NCI-H2227 (cell line): ENCODE results near the gene TPRG1.

ENCODE experiments used
- DNase-seq: peaks from one replicate; lab custom pipeline; 2025; ENCODE audit not compliant: unreplicated experiment; lab: John Stamatoyannopoulos, UW

The TPRG1 gene

GRCh38 chr3:189171707-189172106, at the start of gene TPRG1:
Gene TPRG1, plus strand, starts transcription at chr3:189171971. Its CDS starts 35,414 bp downstream, at chr3:189207385.
- DNase-seq = no peak

- no peak for DNase-seq
Measured at GRCh38 chr3:189122110-189122509, 49.7 kb upstream of the TPRG1 start.

GRCh38 chr3:189122526-189123205, 49.1 kb upstream of the TPRG1 start:
- DNase-seq = no peak

GRCh38 chr3:189123595-189124387, 48.0 kb upstream of the TPRG1 start:
- DNase-seq = no peak

GRCh38 chr3:189132231-189132671, 39.5 kb upstream of the TPRG1 start:
- DNase-seq = peak; percentile 11

- DNase-seq = no peak
Measured at GRCh38 chr3:189132839-189133238, 38.9 kb upstream of the TPRG1 start.

GRCh38 chr3:189133768-189134167, 38.0 kb upstream of the TPRG1 start:
- no peak for DNase-seq

- DNase-seq = no peak
Measured at GRCh38 chr3:189137416-189137815, 34.4 kb upstream of the TPRG1 start.

GRCh38 chr3:189138901-189139610, 32.7 kb upstream of the TPRG1 start:
- no peak for DNase-seq

- no peak for DNase-seq
Measured at GRCh38 chr3:189139611-189139940, 32.2 kb upstream of the TPRG1 start.

- DNase-seq = no peak
Measured at GRCh38 chr3:189142527-189142926, 29.2 kb upstream of the TPRG1 start.

GRCh38 chr3:189143321-189143720, 28.4 kb upstream of the TPRG1 start:
- DNase-seq = no peak

- no peak for DNase-seq
Measured at GRCh38 chr3:189143771-189144170, 28.0 kb upstream of the TPRG1 start.

GRCh38 chr3:189144645-189145044, 27.1 kb upstream of the TPRG1 start:
- DNase-seq = no peak

- DNase-seq = no peak
Measured at GRCh38 chr3:189146848-189147247, 24.9 kb upstream of the TPRG1 start.

GRCh38 chr3:189148081-189148507, 23.7 kb upstream of the TPRG1 start:
- DNase-seq = peak; percentile 58

- no peak for DNase-seq
Measured at GRCh38 chr3:189149203-189149602, 22.6 kb upstream of the TPRG1 start.

GRCh38 chr3:189157232-189158007, 14.4 kb upstream of the TPRG1 start:
- DNase-seq = no peak

GRCh38 chr3:189158034-189158433, 13.7 kb upstream of the TPRG1 start:
- DNase-seq = no peak

GRCh38 chr3:189160519-189161309, 11.1 kb upstream of the TPRG1 start:
- no peak for DNase-seq
